NCI-H146 (cell line): ENCODE measurements around the gene ANKRD33B.
"Not testable (repeated sequence)": the region's sequence is repeated elsewhere in the genome, so short reads cannot be mapped to it uniquely, and the experiment has no call there.

Experiments used
- DNase-seq: peaks from one replicate; lab custom pipeline; 2025; lab: John Stamatoyannopoulos, UW

The ANKRD33B gene

GRCh38 chr5:10537624-10538023 is 26.2 kb upstream of the ANKRD33B start:
- no peak for DNase-seq

DNA sequence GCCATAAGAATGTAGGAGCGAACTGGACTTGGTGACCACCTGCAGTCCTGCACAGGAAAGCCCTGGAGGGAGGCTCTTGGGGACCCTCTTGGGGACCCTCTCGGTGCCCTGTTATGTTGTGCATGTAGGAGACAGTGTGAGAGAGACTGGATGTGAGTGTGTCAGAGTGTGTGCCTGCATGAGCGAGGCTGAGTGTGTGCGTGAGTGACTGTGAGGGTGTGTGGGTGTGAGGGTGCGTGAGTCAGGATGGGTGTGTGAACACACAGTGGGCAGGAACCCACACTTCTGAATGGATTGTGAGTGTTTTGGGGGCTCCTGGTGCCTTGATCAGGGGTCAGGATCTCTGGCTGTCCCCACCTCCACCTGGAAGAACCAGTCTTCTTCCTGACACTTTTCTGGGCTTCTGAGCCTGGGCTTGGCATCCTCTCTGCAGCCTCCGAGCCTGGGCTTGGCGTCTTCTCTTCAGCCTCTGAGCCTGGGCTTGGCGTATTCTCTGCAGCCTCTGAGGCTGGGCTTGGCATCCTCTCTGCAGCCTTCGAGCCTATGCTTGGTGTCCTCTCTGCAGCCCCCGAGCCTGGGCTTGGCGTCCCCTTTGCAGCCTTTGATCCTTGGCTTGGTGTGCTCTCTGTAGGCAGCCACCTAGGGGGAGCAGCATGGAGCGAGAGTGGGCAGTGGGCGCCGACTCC is 25.6 kb upstream of the ANKRD33B start:
- no peak for DNase-seq

DNA sequence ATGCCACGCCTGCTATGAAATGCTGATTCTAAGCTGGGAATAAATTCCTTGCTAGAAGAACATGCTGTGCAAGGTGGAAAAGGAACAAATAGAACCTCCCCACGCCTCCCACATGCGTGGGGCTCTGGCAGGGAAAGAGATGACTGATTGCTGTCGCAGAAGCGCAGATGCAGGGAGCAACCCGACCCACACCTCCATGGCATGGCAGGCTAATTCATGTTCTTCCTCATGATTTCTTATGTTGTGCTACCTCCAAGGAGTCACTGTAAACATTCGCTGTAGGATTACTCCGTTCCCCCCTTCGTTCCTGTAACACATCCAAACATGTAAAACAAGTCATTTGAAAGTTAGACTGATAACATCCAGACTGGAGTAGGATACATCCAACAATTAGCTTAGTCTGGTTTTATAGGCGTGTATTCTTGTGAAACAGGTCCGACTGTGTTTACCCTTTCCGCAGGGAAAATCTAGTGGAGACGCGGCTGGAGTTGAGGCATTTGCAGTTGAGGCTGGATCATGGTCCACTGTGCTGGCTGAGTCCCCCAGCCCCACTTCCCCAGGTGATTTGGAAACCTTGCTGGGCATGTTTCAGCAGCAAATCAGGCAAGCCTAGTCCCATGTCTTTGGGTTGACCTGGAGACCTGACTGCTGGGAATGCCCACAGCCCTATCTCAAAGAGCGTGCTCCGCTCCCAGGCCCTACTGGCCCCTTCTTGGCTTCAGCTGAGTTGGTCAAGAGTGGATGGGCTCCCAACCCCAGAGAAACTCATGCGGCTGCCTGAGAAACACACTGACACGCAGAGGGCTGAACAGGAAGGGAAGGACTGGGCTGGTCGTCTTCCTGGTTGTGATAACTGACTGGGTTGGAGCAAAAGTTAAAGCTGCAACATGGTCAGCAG is 24.8 kb upstream of the ANKRD33B start:
- DNase-seq: no peak

GRCh38 chr5:10539687-10539998 is 24.2 kb upstream of the ANKRD33B start:
- DNase-seq: no peak

GRCh38 chr5:10540036-10540544 is 23.8 kb upstream of the ANKRD33B start:
- DNase-seq: no peak

DNA sequence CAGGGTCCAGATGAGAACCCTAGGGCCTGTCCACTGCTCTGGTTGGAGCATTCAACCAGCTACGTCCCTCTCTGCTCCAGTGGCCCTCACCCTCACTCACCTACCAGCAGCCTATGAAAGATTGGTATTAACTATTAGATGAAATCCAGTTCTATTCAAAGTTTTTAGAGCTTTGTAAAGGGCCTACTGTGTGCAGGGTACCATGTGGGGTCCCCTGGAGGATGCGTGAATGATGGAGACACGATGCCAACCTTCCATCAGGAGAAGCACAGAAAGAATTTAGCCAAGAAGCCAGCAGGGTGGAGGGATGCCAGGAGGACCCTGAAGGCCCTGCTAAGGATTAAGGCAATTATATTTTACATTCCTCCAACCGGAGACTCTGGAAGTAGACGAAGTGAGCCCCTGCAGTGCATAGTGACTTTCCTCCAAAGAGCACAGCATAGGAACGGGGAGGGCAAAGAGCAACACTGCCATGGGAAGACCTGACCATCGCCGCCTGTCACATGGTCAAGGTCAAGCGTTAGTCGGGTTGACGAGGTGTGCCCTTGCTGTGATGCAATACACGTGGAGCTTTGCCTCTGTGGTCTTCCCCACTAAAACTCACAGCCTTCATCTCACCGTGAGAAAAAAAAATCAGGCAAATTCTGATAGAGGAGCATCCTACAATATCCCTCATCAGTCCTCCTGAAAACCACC is 22.8 kb upstream of the ANKRD33B start:
- DNase-seq: no peak

- no peak for DNase-seq
These were observed 21.8 kb upstream of the ANKRD33B start for GRCh38 chr5:10542055-10542550.

DNA sequence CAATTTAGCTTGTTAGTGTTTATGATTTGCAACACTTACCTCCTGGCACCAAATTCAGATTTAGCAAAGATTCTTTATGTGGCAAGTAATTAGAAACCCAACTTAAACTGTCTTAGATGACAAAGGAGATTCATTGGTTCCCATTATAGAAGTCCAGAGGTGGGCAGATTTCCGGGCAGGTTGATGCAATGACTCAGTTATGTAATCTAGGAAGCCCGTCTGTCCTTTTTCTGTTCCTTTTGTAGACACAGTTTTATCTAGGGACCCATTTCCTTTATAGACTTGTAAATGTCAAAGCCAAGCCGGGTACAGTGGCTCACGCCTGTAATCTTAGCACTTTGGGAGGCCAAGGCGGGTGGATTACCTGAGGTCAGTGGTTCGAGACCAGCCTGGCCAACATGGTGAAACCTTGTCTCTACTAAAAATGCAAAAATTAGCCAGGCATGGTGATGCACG is 20.3 kb upstream of the ANKRD33B start:
- DNase-seq: no peak

GRCh38 chr5:10545084-10545483 is 18.8 kb upstream of the ANKRD33B start:
- no peak for DNase-seq

- no peak for DNase-seq
These were observed 17.7 kb upstream of the ANKRD33B start for GRCh38 chr5:10546186-10546585.

DNA sequence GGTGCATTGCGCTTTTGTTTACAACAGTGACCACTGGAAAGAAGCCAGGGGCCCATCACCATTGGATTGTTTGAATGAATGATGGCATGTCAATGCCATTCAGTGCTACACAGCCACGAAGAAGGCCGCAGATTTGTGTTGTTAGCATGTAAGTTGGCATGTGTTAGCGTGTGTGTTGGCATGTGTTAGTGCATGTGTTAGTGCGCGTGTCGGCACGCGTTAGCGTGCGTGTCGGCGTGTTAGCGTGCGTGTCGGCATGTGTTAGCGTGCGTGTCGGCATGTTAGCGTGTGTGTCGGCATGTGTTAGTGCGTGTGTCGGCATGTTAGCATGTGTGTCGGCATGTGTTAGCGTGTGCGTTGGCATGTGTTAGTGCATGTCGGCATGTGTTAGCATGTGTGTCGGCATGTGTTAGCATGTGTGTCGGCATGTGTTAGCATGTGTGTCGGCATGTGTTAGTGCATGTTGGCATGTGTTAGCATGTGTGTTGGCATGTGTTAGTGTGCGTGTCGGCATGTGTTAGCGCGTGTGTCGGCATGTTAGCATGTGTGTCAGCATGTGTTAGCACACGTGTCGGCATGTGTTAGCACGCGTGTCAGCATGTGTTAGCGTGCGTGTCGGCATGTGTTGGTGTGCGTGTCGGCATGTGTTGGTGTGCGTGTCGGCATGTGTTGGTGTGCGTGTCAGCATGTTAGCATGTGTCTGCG is 15.3 kb upstream of the ANKRD33B start:
- no peak for DNase-seq

DNA sequence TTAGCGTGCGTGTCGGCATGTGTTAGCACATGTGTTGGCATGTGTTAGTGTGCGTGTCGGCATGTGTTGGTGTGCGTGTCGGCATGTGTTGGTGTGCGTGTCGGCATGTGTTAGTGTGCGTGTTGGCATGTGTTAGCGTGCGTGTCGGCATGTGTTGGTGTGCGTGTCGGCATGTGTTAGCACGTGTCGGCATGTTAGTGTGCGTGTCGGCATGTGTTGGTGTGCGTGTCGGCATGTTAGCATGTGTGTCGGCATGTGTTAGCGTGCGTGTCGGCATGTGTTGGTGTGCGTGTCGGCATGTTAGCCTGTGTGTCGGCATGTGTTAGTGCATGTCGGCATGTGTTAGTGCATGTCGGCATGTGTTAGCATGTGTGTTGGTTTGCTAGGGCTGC is 14.8 kb upstream of the ANKRD33B start:
- not testable (repeated sequence) for DNase-seq

GRCh38 chr5:10550222-10550995 is 13.5 kb upstream of the ANKRD33B start:
- no peak for DNase-seq

DNA sequence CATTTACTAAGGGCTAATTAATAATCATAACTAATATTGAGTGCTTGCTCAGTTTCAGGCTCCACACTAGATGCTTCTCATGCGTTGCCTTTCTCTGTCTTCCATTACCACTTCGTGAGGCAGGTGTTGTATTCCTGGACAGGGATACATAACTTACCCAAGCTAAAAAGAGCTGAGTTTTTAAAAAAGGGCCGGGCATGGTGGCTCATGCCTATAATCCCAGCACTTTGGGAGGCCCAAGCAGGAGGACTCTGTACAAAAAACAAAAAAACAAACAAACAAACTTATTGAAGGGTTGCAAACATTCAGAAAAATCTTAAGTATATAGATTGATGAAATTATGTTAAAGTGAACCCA is 12.1 kb upstream of the ANKRD33B start:
- DNase-seq: no peak

- DNase-seq: no peak
These were observed 11.4 kb upstream of the ANKRD33B start for GRCh38 chr5:10552183-10553143.

DNA sequence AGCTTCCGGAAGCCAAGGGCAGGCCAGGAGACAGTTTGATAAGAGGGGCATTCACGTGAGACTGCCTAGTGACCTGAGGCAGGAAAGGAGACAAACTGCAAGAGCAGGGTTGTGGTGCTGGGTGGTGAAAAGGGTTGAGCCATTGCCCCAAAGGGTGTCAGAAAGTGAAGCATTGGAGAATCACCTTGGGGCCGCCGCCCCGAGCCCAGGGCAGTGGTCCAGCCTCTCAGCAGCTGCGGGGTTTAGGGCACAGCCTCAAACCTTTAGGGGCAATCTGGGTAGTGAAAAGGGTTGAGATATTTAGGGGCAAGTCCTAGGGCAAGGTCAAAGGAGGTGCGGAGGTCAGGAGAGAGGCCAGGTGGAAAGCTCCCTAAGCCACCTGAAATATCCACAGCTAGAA is 10.4 kb upstream of the ANKRD33B start:
- DNase-seq: no peak

- DNase-seq: peak; percentile 33
These were observed 8.6 kb upstream of the ANKRD33B start for GRCh38 chr5:10555277-10555684.

DNA sequence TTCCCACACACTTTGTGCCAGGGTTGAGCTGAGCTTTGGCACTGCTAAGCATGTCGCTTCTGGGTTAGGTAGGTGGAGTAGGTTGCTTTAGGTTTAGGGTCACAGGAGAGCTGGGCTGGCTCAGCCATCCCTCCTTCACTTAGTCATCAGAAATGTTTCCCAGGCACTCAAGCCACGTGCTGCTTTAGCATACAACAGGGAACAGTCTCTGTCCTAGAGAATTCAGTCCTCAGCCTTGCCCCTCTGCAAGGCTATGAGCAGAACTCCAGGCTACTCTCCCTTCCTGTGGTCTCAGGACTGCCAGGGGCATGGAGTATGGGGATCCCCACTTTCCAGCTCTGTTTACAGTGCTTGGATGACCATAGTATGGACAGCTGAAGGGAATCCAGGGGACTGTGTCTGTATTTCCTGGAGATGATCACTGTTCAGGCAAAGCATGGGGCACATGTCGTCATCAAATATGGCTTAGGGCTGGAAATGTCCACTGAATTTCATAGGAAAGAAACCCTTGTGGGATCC is 7.5 kb upstream of the ANKRD33B start:
- no peak for DNase-seq

DNA sequence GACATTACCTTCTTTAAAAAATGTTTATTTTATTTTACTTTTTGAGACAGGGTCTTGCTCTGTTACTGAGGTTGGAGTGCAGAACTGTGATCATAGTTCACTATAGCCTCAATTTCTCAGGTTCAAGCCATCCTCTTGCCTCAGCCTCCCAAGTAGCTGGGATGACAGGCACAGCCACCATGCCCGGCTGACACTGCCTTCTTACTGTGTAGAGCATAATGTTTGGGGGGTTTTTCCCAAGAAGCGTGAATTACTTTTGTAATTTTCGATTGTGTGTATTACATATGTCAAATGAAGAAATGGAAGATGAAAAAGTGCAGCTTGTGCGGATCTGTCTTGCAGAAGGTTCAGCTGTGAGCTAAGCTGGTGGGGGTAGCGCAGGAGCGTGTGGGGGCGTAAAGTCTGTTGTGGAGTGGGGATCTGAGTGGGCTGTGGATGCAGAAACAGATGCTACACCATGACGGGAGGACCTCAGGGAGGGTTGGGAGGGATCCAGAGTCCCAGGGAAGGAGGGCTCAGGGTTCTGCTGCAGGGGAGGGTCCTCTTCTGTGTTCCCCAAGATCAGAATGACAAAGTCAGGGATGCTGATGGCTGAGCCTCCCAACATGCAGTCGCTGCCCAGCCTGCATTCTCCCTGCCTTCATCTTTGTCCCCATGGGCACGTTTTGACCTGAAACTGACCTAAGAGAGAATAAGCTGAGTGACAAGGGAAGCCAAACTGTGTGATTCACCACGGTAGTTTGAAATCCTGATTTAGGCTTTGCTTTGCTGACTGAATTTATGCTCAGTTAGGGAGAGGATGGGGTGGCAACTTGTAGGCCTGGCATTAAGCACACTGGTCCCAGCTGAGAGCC is 6.8 kb upstream of the ANKRD33B start:
- no peak for DNase-seq
